HepG2 (cell line): ENCODE measurements around the gene MYL4. TPM values are rescaled to one million over a fixed set of nuclear protein-coding genes. Genes with fewer than 3 reads are reported as not detected.

Source experiments
- ATAC-seq: fragments of 200-7000 bp; cut with Tn5 transposase; 3 replicates; pipeline ENCODE4 v1.9.1; 2020; ENCODE audit warnings: mild to moderate bottlenecking, moderate library complexity
- BruUV-seq: library from RNA; stranded (reverse); fragments of 400-500 nt; replicated peaks from 2 replicates; lab custom pipeline; 2021; lab: Mats Ljungman, UMichigan
- CTCF ChIA-PET: fragments of 300-600 bp; formaldehyde crosslinking; extraction: SDS; loops from one replicate; lab custom pipeline; 2021; ENCODE audit warnings: low total read pairs, inconsistent platforms, low intra/inter-chr PET ratio; lab: Yijun Ruan, JAX
- POLR2A ChIA-PET: fragments of 350-600 bp; sonication (Branson Sonifier 250); formaldehyde crosslinking; loops from one replicate; lab custom pipeline; 2020; ENCODE audit warnings: antibody characterized with exemption, inconsistent platforms; lab: Yijun Ruan, JAX
- DNase-seq: peaks from one replicate; pipeline ENCODE4 v3.0.0-alpha.2; 2015; ENCODE audit warnings: low spot score
- FAIRE-seq: peaks from 3 replicates; lab custom pipeline; 2011; peaks lifted over from hg19 to GRCh38; lab: Jason Lieb, UNC
- H2AFZ ChIP-seq: one replicate; pipeline ENCODE4 v1.6.1; 2011; ENCODE audit warnings: low read length, inconsistent platforms
- H3K27ac ChIP-seq: fragments of 300-600 bp; 3 replicates; pipeline ENCODE4 v1.8.0; 2011; ENCODE audit warnings: mixed run types, mild to moderate bottlenecking, mixed read lengths, low read length, inconsistent platforms; ENCODE audit not compliant: insufficient read depth; ENCODE audit errors: extremely low read length
- H3K27me3 ChIP-seq, 2 experiments: fragments of 200-600 bp in 1 of 2; 2 replicates in 1 of 2; 3 replicates in 1 of 2; pipeline versions ENCODE4 v1.6.0 to v1.8.0; 2011; ENCODE audit warnings: low read length in 2 of 2, mild to moderate bottlenecking in 2 of 2, moderate library complexity in 2 of 2, inconsistent platforms in 1 of 2; ENCODE audit not compliant: insufficient read depth in 2 of 2, control insufficient read depth in 1 of 2
- H3K36me3 ChIP-seq, 2 experiments: fragments of 200-600 bp in 1 of 2; replicated peaks in 1 of 2; 2 replicates in 1 of 2; 3 replicates in 1 of 2; pipeline versions ENCODE4 v1.5.1 to v1.8.0; 2011; ENCODE audit warnings: low read length in 2 of 2, inconsistent platforms in 1 of 2; ENCODE audit not compliant: insufficient read depth in 2 of 2, control insufficient read depth in 1 of 2
- H3K4me1 ChIP-seq: 2 replicates; pipeline ENCODE4 v1.5.1; 2012; ENCODE audit warnings: low read length, inconsistent platforms; ENCODE audit not compliant: insufficient read depth
- H3K4me2 ChIP-seq: 2 replicates; pipeline ENCODE4 v1.6.0; 2011; ENCODE audit warnings: low read depth, low read length, inconsistent platforms
- H3K4me3 ChIP-seq, 3 experiments: fragments of 200-600 bp in 1 of 3; sonication (generic), shearing (Covaris generic) in 1 of 3; replicated peaks in 1 of 3; 2 replicates each; pipeline ENCODE4 v1.5.1; 2011 to 2016; ENCODE audit warnings: low read length in 3 of 3, inconsistent platforms in 2 of 3, low read depth in 2 of 3, mild to moderate bottlenecking in 2 of 3, control low read depth in 1 of 3, mixed read lengths in 1 of 3; ENCODE audit not compliant: insufficient read depth in 1 of 3
- H3K79me2 ChIP-seq: one replicate; pipeline ENCODE4 v1.6.1; 2011; ENCODE audit warnings: low read length, inconsistent platforms; ENCODE audit not compliant: insufficient read depth
- H3K9ac ChIP-seq: 2 replicates; pipeline ENCODE4 v1.6.0; 2011; ENCODE audit warnings: mild to moderate bottlenecking, low read depth, low read length, inconsistent platforms; ENCODE audit not compliant: insufficient read depth
- H3K9me3 ChIP-seq: 2 replicates; pipeline ENCODE4 v1.5.1; 2012; ENCODE audit warnings: mild to moderate bottlenecking, low read length
- H4K20me1 ChIP-seq: 2 replicates; pipeline ENCODE4 v1.6.0; 2011; ENCODE audit warnings: inconsistent platforms, mild to moderate bottlenecking, low read length, moderate library complexity; ENCODE audit not compliant: insufficient read depth
- CREB1 ChIP-seq, 2 experiments: fragments of 450-650 bp in 1 of 2; IDR thresholded peaks; 2 replicates each; pipeline ENCODE4 v1.6.1; 2016 to 2017; ENCODE audit warnings: control low read depth in 1 of 2, mild to moderate bottlenecking in 1 of 2, missing compliant biosample characterization in 1 of 2, missing genetic modification characterization in 1 of 2
- ZBTB42 ChIP-seq: sonication (generic); formaldehyde crosslinking; IDR thresholded peaks from 2 replicates; pipeline ENCODE4 v1.5.0; 2020; ENCODE audit warnings: mild to moderate bottlenecking, missing genetic modification reagents
- WGBS: methylation state at CpG from one replicate; pipeline ENCODE4 v1.1.6; 2017; ENCODE audit warnings: low lambda C conversion rate; 5-methylcytosine and 5-hydroxymethylcytosine counted together
- in situ Hi-C: cut with HindIII; loops from 2 replicates; pipeline ENCODE4 v1.10.0; 2017; ENCODE audit warnings: low pct_unique_long_range_greater_than_20kb; ENCODE audit not compliant: extremely low pct_ligation_motif_present
- intact Hi-C: fragments of 100-400 bp; cut with micrococcal nuclease; formaldehyde crosslinking; loops from one replicate; pipeline ENCODE4 v1.10.0; 2022; ENCODE audit not compliant: unreplicated experiment
- polyA plus RNA-seq, 8 experiments: library from polyadenylated mRNA; depleted of rRNA in 3 of 8; stranded (reverse) in 7 of 8; unstranded in 1 of 8; fragments of >200 nt; fragmentation: Illumina TruSeq in 4 of 8; extraction: Trizol in 4 of 8; gene quantifications; 2 replicates each; pipeline versions ENCODE4 v1.2.1 to v1.2.3, GENCODE V29; 2011 to 2016; ENCODE audit warnings: low read depth in 4 of 8, missing spikeins in 1 of 8, mixed read lengths in 1 of 8; ENCODE audit not compliant: insufficient read depth in 1 of 8
- total RNA-seq, 5 experiments: library from RNA; depleted of rRNA; stranded (reverse); fragments of >200 nt; fragmentation: Illumina TruSeq; extraction: Trizol; gene quantifications; 2 replicates each; pipeline ENCODE4 v1.2.3, GENCODE V29; 2016; ENCODE audit warnings: low read depth in 1 of 5
- TF ChIP-seq, protein P1 (sequence below): sonication (generic); formaldehyde crosslinking; IDR thresholded peaks from 2 replicates; pipeline ENCODE4 v1.5.1; 2020; ENCODE audit warnings: mild to moderate bottlenecking, missing genetic modification reagents, borderline replicate concordance

The MYL4 gene
- total and polyA plus RNA-seq, 2 of the 13 experiments (the other 11 are each of a cell fraction or from before 2014, with no cell fraction given): not detected

- TF ChIP-seq, protein P1, sequence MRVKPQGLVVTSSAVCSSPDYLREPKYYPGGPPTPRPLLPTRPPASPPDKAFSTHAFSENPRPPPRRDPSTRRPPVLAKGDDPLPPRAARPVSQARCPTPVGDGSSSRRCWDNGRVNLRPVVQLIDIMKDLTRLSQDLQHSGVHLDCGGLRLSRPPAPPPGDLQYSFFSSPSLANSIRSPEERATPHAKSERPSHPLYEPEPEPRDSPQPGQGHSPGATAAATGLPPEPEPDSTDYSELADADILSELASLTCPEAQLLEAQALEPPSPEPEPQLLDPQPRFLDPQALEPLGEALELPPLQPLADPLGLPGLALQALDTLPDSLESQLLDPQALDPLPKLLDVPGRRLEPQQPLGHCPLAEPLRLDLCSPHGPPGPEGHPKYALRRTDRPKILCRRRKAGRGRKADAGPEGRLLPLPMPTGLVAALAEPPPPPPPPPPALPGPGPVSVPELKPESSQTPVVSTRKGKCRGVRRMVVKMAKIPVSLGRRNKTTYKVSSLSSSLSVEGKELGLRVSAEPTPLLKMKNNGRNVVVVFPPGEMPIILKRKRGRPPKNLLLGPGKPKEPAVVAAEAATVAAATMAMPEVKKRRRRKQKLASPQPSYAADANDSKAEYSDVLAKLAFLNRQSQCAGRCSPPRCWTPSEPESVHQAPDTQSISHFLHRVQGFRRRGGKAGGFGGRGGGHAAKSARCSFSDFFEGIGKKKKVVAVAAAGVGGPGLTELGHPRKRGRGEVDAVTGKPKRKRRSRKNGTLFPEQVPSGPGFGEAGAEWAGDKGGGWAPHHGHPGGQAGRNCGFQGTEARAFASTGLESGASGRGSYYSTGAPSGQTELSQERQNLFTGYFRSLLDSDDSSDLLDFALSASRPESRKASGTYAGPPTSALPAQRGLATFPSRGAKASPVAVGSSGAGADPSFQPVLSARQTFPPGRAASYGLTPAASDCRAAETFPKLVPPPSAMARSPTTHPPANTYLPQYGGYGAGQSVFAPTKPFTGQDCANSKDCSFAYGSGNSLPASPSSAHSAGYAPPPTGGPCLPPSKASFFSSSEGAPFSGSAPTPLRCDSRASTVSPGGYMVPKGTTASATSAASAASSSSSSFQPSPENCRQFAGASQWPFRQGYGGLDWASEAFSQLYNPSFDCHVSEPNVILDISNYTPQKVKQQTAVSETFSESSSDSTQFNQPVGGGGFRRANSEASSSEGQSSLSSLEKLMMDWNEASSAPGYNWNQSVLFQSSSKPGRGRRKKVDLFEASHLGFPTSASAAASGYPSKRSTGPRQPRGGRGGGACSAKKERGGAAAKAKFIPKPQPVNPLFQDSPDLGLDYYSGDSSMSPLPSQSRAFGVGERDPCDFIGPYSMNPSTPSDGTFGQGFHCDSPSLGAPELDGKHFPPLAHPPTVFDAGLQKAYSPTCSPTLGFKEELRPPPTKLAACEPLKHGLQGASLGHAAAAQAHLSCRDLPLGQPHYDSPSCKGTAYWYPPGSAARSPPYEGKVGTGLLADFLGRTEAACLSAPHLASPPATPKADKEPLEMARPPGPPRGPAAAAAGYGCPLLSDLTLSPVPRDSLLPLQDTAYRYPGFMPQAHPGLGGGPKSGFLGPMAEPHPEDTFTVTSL (CRISPR knock-in tag): peak; percentile 3; the same call in 1 of the 2 replicates
- TF ChIP-seq ZBTB42: 0 out of 2 replicates have a peak, but pooled peaks have one; percentile 1
Observed at GRCh38 chr17:47189732-47190237, 19.4 kb upstream of the MYL4 start (continued).

GRCh38 chr17:47190243-47190642 is 18.9 kb upstream of the MYL4 start:
- Histone ChIP-seq H3K36me3 (peaks cover 0 to 1% of the 10 kb centered on the region in 2 experiments; a peak in 2 of 5 replicates), H3K79me2 (peaks cover 37% of the 10 kb centered on the region), H3K4me2 (peak overlapping the region; percentile 90), H4K20me1 (peaks cover 24% of the 10 kb centered on the region), H2AFZ (peak overlapping the region; percentile 83), H3K4me3 (peak overlapping the region in 1 of 3 experiments; percentile 63; a peak in 3 of 6 replicates), H3K9me3 (no peaks in the 10 kb centered on the region), H3K4me1 (peaks cover 51% of the 10 kb centered on the region), H3K27ac (no peak overlapping the region), H3K27me3 (peaks cover 0 to 4% of the 10 kb centered on the region in 2 experiments; a peak in 1 of 5 replicates), H3K9ac (no peak overlapping the region)
- BruUV-seq: no TSS peak
- no peak for ATAC-seq
- CTCF ChIA-PET: no interaction called here
- POLR2A ChIA-PET: interaction anchor here (1.4 kb wide), 2 partner anchors 16 to 460 kb away, joined by 5 to 7 read pairs; partner anchors contain the start of gene KPNB1
- intact Hi-C loops: no loop called here
- WGBS: 88% methylated on average over 4 of the region's 4 CpGs
- DNase-seq: no peak
- no peak for FAIRE-seq
- no peak for TF ChIP-seq CREB1 (IDR thresholded peaks at IDR 0.05)
- no peak for TF ChIP-seq CREB1 (CRISPR knock-in tag; IDR thresholded peaks at IDR 0.05)
- TF ChIP-seq, protein P1 (CRISPR knock-in tag): peak; percentile 0; the same call in 1 of the 2 replicates
- in situ Hi-C loops: no loop called here
